NCI-H446 treated with DMSO at 0.1 percent for 48 hours (cell line): Measurements from ENCODE around the gene PDCL3.

Experiments
- DNase-seq: peaks from one replicate; lab custom pipeline; 2025; lab: John Stamatoyannopoulos, UW

The PDCL3 gene

GRCh38 chr2:100561191-100561590, 1.6 kb upstream of the PDCL3 start:
- no peak for DNase-seq

GRCh38 chr2:100563407-100564247, 834 bp downstream of the PDCL3 start:
- no peak for DNase-seq

GRCh38 chr2:100568989-100569388, 6.2 kb downstream of the PDCL3 start:
- no peak for DNase-seq

- DNase-seq: no peak
Observed at GRCh38 chr2:100571668-100572067, 8.9 kb downstream of the PDCL3 start.

GRCh38 chr2:100577777-100578176, 15.0 kb downstream of the PDCL3 start:
- no peak for DNase-seq

GRCh38 chr2:100580367-100581276, 17.8 kb downstream of the PDCL3 start:
- DNase-seq: no peak

GRCh38 chr2:100581277-100581612, 18.5 kb downstream of the PDCL3 start:
- no peak for DNase-seq

GRCh38 chr2:100584816-100585215, 22.0 kb downstream of the PDCL3 start:
- no peak for DNase-seq

- no peak for DNase-seq
Observed at GRCh38 chr2:100588071-100588786, 25.4 kb downstream of the PDCL3 start.

GRCh38 chr2:100589527-100589926, 26.7 kb downstream of the PDCL3 start:
- DNase-seq: no peak

GRCh38 chr2:100592226-100592625, 29.4 kb downstream of the PDCL3 start:
- DNase-seq: no peak

GRCh38 chr2:100596465-100596864, 33.7 kb downstream of the PDCL3 start:
- no peak for DNase-seq

- DNase-seq: no peak
Observed at GRCh38 chr2:100599566-100599965, 36.8 kb downstream of the PDCL3 start.

GRCh38 chr2:100601661-100602060, 38.9 kb downstream of the PDCL3 start:
- no peak for DNase-seq

GRCh38 chr2:100603414-100603813, 40.6 kb downstream of the PDCL3 start:
- no peak for DNase-seq

- DNase-seq: no peak
Observed at GRCh38 chr2:100603948-100604633, 41.3 kb downstream of the PDCL3 start.

GRCh38 chr2:100606332-100606725, 43.5 kb downstream of the PDCL3 start:
- DNase-seq: no peak

GRCh38 chr2:100606726-100607343, 44.0 kb downstream of the PDCL3 start:
- no peak for DNase-seq

GRCh38 chr2:100610381-100610831, 47.6 kb downstream of the PDCL3 start:
- DNase-seq: no peak

- no peak for DNase-seq
Observed at GRCh38 chr2:100611079-100612029, 48.6 kb downstream of the PDCL3 start.
